GM23338 (cell line): ENCODE results near the gene VIPR1. TPM values are rescaled to one million over a fixed set of nuclear protein-coding genes. Genes with fewer than 3 reads are reported as not detected.

Experiments
- ATAC-seq: fragments of 200-7000 bp; cut with Tn5 transposase; 3 replicates; pipeline ENCODE4 v1.9.1; 2020
- DNase-seq: peaks from one replicate; pipeline ENCODE4 v3.0.0-alpha.2; 2015; ENCODE audit warnings: low spot score
- H2AFZ ChIP-seq: fragments of 200-600 bp; sonication (generic); 2 replicates; pipeline ENCODE4 v1.8.0; 2016; ENCODE audit warnings: antibody characterized with exemption, mild to moderate bottlenecking, moderate library complexity
- H3F3A ChIP-seq: fragments of 200-600 bp; sonication (generic); replicated peaks from 2 replicates; pipeline ENCODE4 v1.8.0; 2017; ENCODE audit warnings: antibody characterized with exemption, mixed run types, low read depth
- H3K27ac ChIP-seq: fragments of 200-600 bp; sonication (generic); 2 replicates; pipeline ENCODE4 v1.6.1; 2016; ENCODE audit warnings: low read depth
- H3K27me3 ChIP-seq: fragments of 200-600 bp; sonication (generic); 2 replicates; pipeline ENCODE4 v1.8.0; 2016; ENCODE audit warnings: mild to moderate bottlenecking, mixed run types, moderate library complexity; ENCODE audit not compliant: insufficient read depth
- H3K36me3 ChIP-seq: fragments of 200-600 bp; sonication (generic); 2 replicates; pipeline ENCODE4 v1.8.0; 2016; ENCODE audit warnings: mild to moderate bottlenecking; ENCODE audit not compliant: insufficient read depth
- H3K4me1 ChIP-seq: fragments of 200-600 bp; sonication (generic); 2 replicates; pipeline ENCODE4 v1.8.0; 2016; ENCODE audit warnings: mild to moderate bottlenecking, moderate library complexity; ENCODE audit not compliant: insufficient read depth
- H3K4me2 ChIP-seq: fragments of 200-600 bp; sonication (generic); 2 replicates; pipeline ENCODE4 v1.7.1; 2017; ENCODE audit warnings: mixed run types
- H3K4me3 ChIP-seq: fragments of 200-600 bp; sonication (generic); 2 replicates; pipeline ENCODE4 v1.6.1; 2016; ENCODE audit warnings: mixed run types
- H3K79me2 ChIP-seq: fragments of 200-600 bp; sonication (generic); replicated peaks from 2 replicates; pipeline ENCODE4 v1.8.0; 2017; ENCODE audit warnings: mild to moderate bottlenecking; ENCODE audit not compliant: insufficient read depth
- H3K9me2 ChIP-seq: fragments of 200-600 bp; sonication (generic); 2 replicates; pipeline ENCODE4 v1.8.0; 2017; ENCODE audit not compliant: insufficient read depth
- H4K20me1 ChIP-seq: fragments of 200-600 bp; sonication (generic); replicated peaks from 2 replicates; pipeline ENCODE4 v1.8.0; 2017; ENCODE audit warnings: mild to moderate bottlenecking; ENCODE audit not compliant: insufficient read depth
- H3K27ac Mint-ChIP-seq: 2 replicates; pipeline ENCODE4 v1.8.0; 2020; ENCODE audit warnings: inconsistent platforms, mild to moderate bottlenecking, moderate library complexity, mixed read lengths
- H3K27me3 Mint-ChIP-seq: 3 replicates; pipeline ENCODE4 v1.8.0; 2022; ENCODE audit warnings: low read depth, mild to moderate bottlenecking, moderate library complexity, mixed read lengths, inconsistent platforms; ENCODE audit not compliant: insufficient read depth, poor library complexity
- H3K36me3 Mint-ChIP-seq: 3 replicates; pipeline ENCODE4 v1.8.0; 2021; ENCODE audit warnings: low read depth, mild to moderate bottlenecking, inconsistent platforms, moderate library complexity, mixed read lengths
- H3K4me1 Mint-ChIP-seq: 3 replicates; pipeline ENCODE4 v1.8.0; 2020; ENCODE audit warnings: mild to moderate bottlenecking, inconsistent platforms, mixed read lengths
- H3K4me3 Mint-ChIP-seq: 3 replicates; pipeline ENCODE4 v1.8.0; 2021; ENCODE audit warnings: moderate library complexity, mild to moderate bottlenecking, inconsistent platforms, mixed read lengths
- H3K9me3 Mint-ChIP-seq: 3 replicates; pipeline ENCODE4 v1.8.0; 2020; ENCODE audit warnings: moderate library complexity, mild to moderate bottlenecking, inconsistent platforms, mixed read lengths
- CREB1 ChIP-seq: fragments of 250-450 bp; sonication (Bioruptor Pico); IDR thresholded peaks from 2 replicates; pipeline ENCODE4 v1.5.0; 2020; ENCODE audit warnings: low read depth, mild to moderate bottlenecking, moderate library complexity
- CTCF ChIP-seq, 2 experiments: fragments of 200-600 bp in 1 of 2; sonication (generic) in 1 of 2; conservative IDR thresholded peaks; 2 replicates each; pipeline versions ENCODE4 v1.5.1 to v1.6.1; 2016 to 2017; ENCODE audit warnings: antibody characterized with exemption in 2 of 2, low read depth in 2 of 2, mild to moderate bottlenecking in 2 of 2, moderate library complexity in 1 of 2
- ETS1 ChIP-seq: IDR thresholded peaks from 2 replicates; pipeline ENCODE4 v1.6.1; 2016; ENCODE audit warnings: antibody characterized with exemption
- EZH2 ChIP-seq: fragments of 200-600 bp; sonication (generic); IDR thresholded peaks from one replicate; pipeline ENCODE4 v1.8.0; 2017; ENCODE audit warnings: antibody characterized with exemption, mild to moderate bottlenecking, low read depth; ENCODE audit not compliant: unreplicated experiment
- EZH2phosphoT487 ChIP-seq: fragments of 200-600 bp; sonication (generic); IDR thresholded peaks from one replicate; pipeline ENCODE4 v1.8.1; 2018; ENCODE audit warnings: antibody characterized with exemption; ENCODE audit not compliant: unreplicated experiment
- JUNB ChIP-seq: IDR thresholded peaks from one replicate; pipeline ENCODE4 v1.6.1; 2016; ENCODE audit warnings: antibody characterized with exemption; ENCODE audit not compliant: unreplicated experiment
- NANOG ChIP-seq: IDR thresholded peaks from 2 replicates; pipeline ENCODE4 v1.6.1; 2016; ENCODE audit warnings: antibody characterized with exemption, borderline replicate concordance
- POLR2AphosphoS5 ChIP-seq: IDR thresholded peaks from 2 replicates; pipeline ENCODE4 v1.6.1; 2016; ENCODE audit warnings: antibody characterized with exemption, low read depth
- REST ChIP-seq: IDR thresholded peaks from one replicate; pipeline ENCODE4 v1.6.1; 2018; ENCODE audit warnings: antibody characterized with exemption; ENCODE audit not compliant: unreplicated experiment
- STAT1 ChIP-seq: IDR thresholded peaks from one replicate; pipeline ENCODE4 v1.6.1; 2016; ENCODE audit warnings: antibody characterized with exemption; ENCODE audit not compliant: unreplicated experiment
- ZNF114 ChIP-seq: fragments of 250-450 bp; sonication (Bioruptor Pico); IDR thresholded peaks from 2 replicates; pipeline ENCODE4 v1.5.0; 2020; ENCODE audit warnings: mild to moderate bottlenecking, moderate library complexity
- ZNF331 ChIP-seq: fragments of 250-450 bp; sonication (Bioruptor Pico); IDR thresholded peaks from 2 replicates; pipeline ENCODE4 v1.5.0; 2020; ENCODE audit warnings: low read depth, mild to moderate bottlenecking, moderate library complexity
- ZNF462 ChIP-seq: fragments of 250-450 bp; sonication (Bioruptor Pico); IDR thresholded peaks from 2 replicates; pipeline ENCODE4 v1.5.0; 2020; ENCODE audit warnings: mild to moderate bottlenecking, moderate library complexity
- polyA plus RNA-seq: library from polyadenylated mRNA; unstranded; fragments of >200 nt; fragmentation: Nextera tagmentation; extraction: Ambion mirVana; gene quantifications from 2 replicates; pipeline ENCODE4 v1.2.1, GENCODE V29; 2016
- total RNA-seq: library from RNA; depleted of rRNA; stranded (reverse); fragments of >200 nt; shearing (Covaris generic); gene quantifications from 2 replicates; pipeline ENCODE4 v1.2.3, GENCODE V29; 2014

The VIPR1 gene
- total and polyA plus RNA-seq, 2 experiments from 2014 or later: 6.3 to 19.3 TPM

GRCh38 chr3:42461762-42462161 lies 40.7 kb upstream of the VIPR1 start:
- Histone ChIP-seq H3K79me2 (no peaks in the 10 kb centered on the region), H3K36me3 (no peaks in the 10 kb centered on the region), H3K27ac (no peak overlapping the region), H3K4me3 (no peak overlapping the region), H4K20me1 (no peaks in the 10 kb centered on the region), H2AFZ (no peak overlapping the region), H3K4me2 (no peak overlapping the region), H3K4me1 (no peaks in the 10 kb centered on the region), H3K9me2 (peaks cover 25% of the 10 kb centered on the region), H3F3A (no peaks in the 10 kb centered on the region), H3K27me3 (no peaks in the 10 kb centered on the region)
- ATAC-seq: no peak
- Mint-ChIP-seq H3K36me3 (no peaks in the 10 kb centered on the region), H3K27ac (no peak overlapping the region; the same call in 1 of the 2 replicates), H3K4me3 (no peak overlapping the region), H3K27me3 (no peaks in the 10 kb centered on the region), H3K9me3 (no peaks in the 10 kb centered on the region), H3K4me1 (no peaks in the 10 kb centered on the region)
- TF ChIP-seq EZH2phosphoT487: no peak
- TF ChIP-seq STAT1: no peak
- TF ChIP-seq POLR2AphosphoS5: no peak
- TF ChIP-seq ZNF462: no peak
- TF ChIP-seq JUNB: no peak
- no peak for TF ChIP-seq CREB1 (CRISPR knock-in tag)
- no peak for TF ChIP-seq NANOG
- TF ChIP-seq ZNF114: no peak
- no peak for TF ChIP-seq ZNF331 (CRISPR knock-in tag)
- TF ChIP-seq EZH2: no peak
- no peak for TF ChIP-seq ETS1
- no peak for TF ChIP-seq CTCF (conservative IDR thresholded peaks at IDR 0.05; ENCODE audit: low read depth in 2 of 2)
- no peak for TF ChIP-seq REST
- DNase-seq: no peak
